22Rv1 (cell line): ENCODE measurements around the gene IQSEC3.
A peak's percentile ranks its signal among the peaks of the same experiment; 100 is the strongest.
"Not testable (repeated sequence)": the region's sequence is repeated elsewhere in the genome, so short reads cannot be mapped to it uniquely, and the experiment has no call there.

Experiments
- H3K27ac ChIP-seq: fragments of 450-650 bp; 2 replicates; pipeline ENCODE4 v1.5.1; 2017
- CTCF ChIP-seq: fragments of 450-650 bp; IDR thresholded peaks from 2 replicates; pipeline ENCODE4 v1.5.1; 2017; ENCODE audit warnings: mild to moderate bottlenecking
- ZFX ChIP-seq: fragments of 450-650 bp; IDR thresholded peaks from 2 replicates; pipeline ENCODE4 v1.6.1; 2017; ENCODE audit warnings: antibody characterized with exemption, borderline replicate concordance

IQSEC3 gene

GRCh38 chr12:184811-185575, 118.4 kb downstream of the IQSEC3 start:
- H3K27ac ChIP-seq = no peak overlapping the region
- TF ChIP-seq ZFX (no peak), CTCF (no peak)

- TF ChIP-seq CTCF = no peak
- no peak for TF ChIP-seq ZFX
- no peak overlapping the region for H3K27ac ChIP-seq
These were observed 119.0 kb downstream of the IQSEC3 start for GRCh38 chr12:185576-185955.

GRCh38 chr12:186006-186625, 119.5 kb downstream of the IQSEC3 start:
- H3K27ac ChIP-seq = no peak overlapping the region
- no peak for TF ChIP-seq CTCF
- TF ChIP-seq ZFX = no peak

- not testable (repeated sequence) for H3K27ac ChIP-seq
These were observed 121.7 kb downstream of the IQSEC3 start for GRCh38 chr12:187986-188909.

GRCh38 chr12:188910-189621, 122.5 kb downstream of the IQSEC3 start:
- TF ChIP-seq ZFX (no peak), CTCF (peak; percentile 98)
- H3K27ac ChIP-seq = no peak overlapping the region

- TF ChIP-seq CTCF (no peak), ZFX (no peak)
- H3K27ac ChIP-seq = no peak overlapping the region
These were observed 123.0 kb downstream of the IQSEC3 start for GRCh38 chr12:189622-189962.

- H3K27ac ChIP-seq = no peak overlapping the region
- TF ChIP-seq CTCF (no peak), ZFX (no peak)
These were observed 124.3 kb downstream of the IQSEC3 start for GRCh38 chr12:190881-191280.
